Mesenteric fat pad (tissue), 1 donor: ENCODE measurements around the gene AP2A1. TPM values are rescaled to one million over a fixed set of nuclear protein-coding genes. Genes with fewer than 3 reads are reported as not detected.
"Not testable (repeated sequence)": the region's sequence is repeated elsewhere in the genome, so short reads cannot be mapped to it uniquely, and the experiment has no call there.

ENCODE experiments used
- DNase-seq: peaks from one replicate; pipeline ENCODE4 v3.0.0-alpha.2; 2020; ENCODE audit warnings: low spot score
- long read RNA-seq: library from polyadenylated mRNA; unstranded; transcript quantifications from one replicate; pipeline ENCODE4 v2.0.0, GENCODE V29; 2020
- total RNA-seq: library from RNA; stranded (reverse); fragmentation: NEBNext Ultra II Directional; extraction: Animal tissue kit (Norgen Biotek cat#: 25700); gene quantifications from one replicate; pipeline ENCODE4 v1.2.1, GENCODE V29; 2021
- donor health status: DM: yes; HTN: yes; CAD: no.

AP2A1 gene
- 96.4 TPM for total RNA-seq
- long read RNA-seq, transcript AP2A1-201 (23 exons, 3,388 nt), result major isoform, 12 of 75 reads
- long read RNA-seq, partial matches to known transcripts, result 56 of 75 reads
- long read RNA-seq, other reads (novel, unspliced or antisense), result 6 of 75 reads

GRCh38 chr19:49766930-49767299 is at the start of gene AP2A1:
Gene AP2A1 (plus strand): TSS chr19:49767001. CDS start chr19:49767134, 133 bp downstream.
- DNase-seq, result no peak

- no peak for DNase-seq
Observed at GRCh38 chr19:49718511-49718910, 48.3 kb upstream of the AP2A1 start.

- DNase-seq, result no peak
Observed at GRCh38 chr19:49718991-49719390, 47.8 kb upstream of the AP2A1 start.

- DNase-seq, result not testable (repeated sequence)
Observed at GRCh38 chr19:49719420-49719819, 47.4 kb upstream of the AP2A1 start.

GRCh38 chr19:49727217-49728030 is 39.4 kb upstream of the AP2A1 start:
- DNase-seq, result no peak

- no peak for DNase-seq
Observed at GRCh38 chr19:49730166-49730565, 36.6 kb upstream of the AP2A1 start.

- DNase-seq, result no peak
Observed at GRCh38 chr19:49738268-49738667, 28.5 kb upstream of the AP2A1 start.

- DNase-seq, result no peak
Observed at GRCh38 chr19:49739098-49739497, 27.7 kb upstream of the AP2A1 start.

- no peak for DNase-seq
Observed at GRCh38 chr19:49739933-49740332, 26.9 kb upstream of the AP2A1 start.

GRCh38 chr19:49741210-49741844 is 25.5 kb upstream of the AP2A1 start:
- DNase-seq, result no peak

- no peak for DNase-seq
Observed at GRCh38 chr19:49744946-49745381, 21.8 kb upstream of the AP2A1 start.

- no peak for DNase-seq
Observed at GRCh38 chr19:49746206-49746958, 20.4 kb upstream of the AP2A1 start.

GRCh38 chr19:49749055-49749716 is 17.6 kb upstream of the AP2A1 start:
- no peak for DNase-seq

- DNase-seq, result no peak
Observed at GRCh38 chr19:49749771-49750170, 17.0 kb upstream of the AP2A1 start.

- no peak for DNase-seq
Observed at GRCh38 chr19:49752701-49753100, 14.1 kb upstream of the AP2A1 start.

- DNase-seq, result no peak
Observed at GRCh38 chr19:49755956-49756355, 10.8 kb upstream of the AP2A1 start.

GRCh38 chr19:49758292-49758691 is 8.5 kb upstream of the AP2A1 start:
- no peak for DNase-seq

- no peak for DNase-seq
Observed at GRCh38 chr19:49761249-49761624, 5.6 kb upstream of the AP2A1 start.

GRCh38 chr19:49761625-49762311 is 5.0 kb upstream of the AP2A1 start:
- DNase-seq, result no peak

GRCh38 chr19:49763230-49763629 is 3.6 kb upstream of the AP2A1 start, which contains the start of gene TSKS:
Gene TSKS (minus strand): TSS chr19:49763306. CDS start chr19:49763247, 59 bp downstream.
- DNase-seq, result no peak

- DNase-seq, result no peak
Observed at GRCh38 chr19:49764341-49764740, 2.5 kb upstream of the AP2A1 start.
